AG04449 (cell line): ENCODE results near the gene ANKRD16.

Experiments used
- CTCF ChIA-PET: fragments of 350-600 bp; formaldehyde crosslinking; extraction: SDS; loops from one replicate; lab custom pipeline; 2021; ENCODE audit warnings: antibody characterized with exemption; lab: Yijun Ruan, JAX
- POLR2A ChIA-PET: fragments of 400-600, 350-600 bp; formaldehyde crosslinking; extraction: SDS; loops from one replicate; lab custom pipeline; 2020; ENCODE audit warnings: antibody characterized with exemption, inconsistent platforms; lab: Yijun Ruan, JAX
- DNase-seq: peaks from one replicate; pipeline ENCODE4 v3.0.0-alpha.2; 2010; ENCODE audit warnings: low read depth, low spot score
- H3K4me3 ChIP-seq: 2 replicates; pipeline ENCODE4 v1.5.1; 2011; ENCODE audit warnings: low read depth, mild to moderate bottlenecking, control low read depth, low read length
- CTCF ChIP-seq: IDR thresholded peaks from one replicate; pipeline ENCODE4 v1.5.1; 2011; ENCODE audit warnings: mild to moderate bottlenecking, moderate library complexity, low read length, control low read depth, inconsistent platforms; ENCODE audit not compliant: insufficient read depth; ENCODE audit errors: missing control alignments

ANKRD16 gene

GRCh38 chr10:5894873-5895272 lies 5.2 kb upstream of the ANKRD16 start:
- CTCF ChIA-PET: interaction anchor here (1.0 to 2.0 kb wide), 2 partner anchors 21 to 272 kb away, joined by 4 to 9 read pairs; no protein-coding TSS in a partner anchor
- TF ChIP-seq CTCF: no peak
- POLR2A ChIA-PET: no interaction called here
- no peak for DNase-seq
- H3K4me3 ChIP-seq: no peak overlapping the region

- no peak for DNase-seq
- H3K4me3 ChIP-seq: no peak overlapping the region
- ChIA-PET CTCF (interaction anchor here (1.0 to 2.0 kb wide), 2 partner anchors 21 to 271 kb away, joined by 4 to 9 read pairs; no protein-coding TSS in a partner anchor), POLR2A (interaction anchor here (0.6 kb wide), 1 partner anchor 34 kb away, joined by 3 read pairs; no protein-coding TSS in a partner anchor)
- no peak for TF ChIP-seq CTCF
Measured at GRCh38 chr10:5894403-5894802, 4.7 kb upstream of the ANKRD16 start.

GRCh38 chr10:5893321-5893720 lies 3.6 kb upstream of the ANKRD16 start:
- no peak for TF ChIP-seq CTCF
- ChIA-PET CTCF (interaction anchor here (1.1 kb wide), 1 partner anchor 10 kb away, joined by 3 read pairs; no protein-coding TSS in a partner anchor), POLR2A (no interaction called here)
- DNase-seq: no peak
- H3K4me3 ChIP-seq: no peak overlapping the region

- no peak for DNase-seq
- TF ChIP-seq CTCF: no peak
- no peak overlapping the region for H3K4me3 ChIP-seq
- POLR2A ChIA-PET: no interaction called here
- CTCF ChIA-PET: no interaction called here
Measured at GRCh38 chr10:5892007-5892406, 2.3 kb upstream of the ANKRD16 start.

- H3K4me3 ChIP-seq: peak overlapping the region; percentile 91
- ChIA-PET CTCF (interaction anchor here (1.0 to 3.0 kb wide), 6 partner anchors 10 to 268 kb away, joined by 3 to 9 read pairs (median 5); no protein-coding TSS in a partner anchor), POLR2A (no interaction called here)
- TF ChIP-seq CTCF: no peak
- DNase-seq: no peak
Measured at GRCh38 chr10:5891009-5891408, 1.3 kb upstream of the ANKRD16 start.

- POLR2A ChIA-PET: interaction anchor here (0.5 to 1.5 kb wide), 9 partner anchors 10 to 79 kb away, joined by 3 to 9 read pairs (median 4); partner anchors contain the start of gene GDI2
- CTCF ChIA-PET: interaction anchor here (0.8 to 3.0 kb wide), 9 partner anchors 10 to 267 kb away, joined by 3 to 9 read pairs (median 4); partner anchors contain the start of gene GDI2
- no peak for DNase-seq
- peak overlapping the region; percentile 91 for H3K4me3 ChIP-seq
- no peak for TF ChIP-seq CTCF
Measured at GRCh38 chr10:5890452-5890915, 791 bp upstream of the ANKRD16 start.
